B cell (primary cell): Measurements from ENCODE around the gene GRPEL1.

Experiments
- CTCF ChIP-seq: fragments of 200-600 bp; IDR thresholded peaks from one replicate; pipeline ENCODE4 v1.8.0; 2022; ENCODE audit warnings: antibody characterized with exemption, mild to moderate bottlenecking
- EZH2 ChIP-seq: IDR thresholded peaks from 2 replicates; pipeline ENCODE4 v1.6.1; 2012; ENCODE audit warnings: borderline replicate concordance, low read depth, mild to moderate bottlenecking, moderate library complexity, low read length; ENCODE audit not compliant: insufficient read depth, poor library complexity, severe bottlenecking

GRCh38 chr4:7049295-7049694 is 18.6 kb downstream of the GRPEL1 start:
- TF ChIP-seq CTCF (no peak), EZH2 (no peak)
